WTC11 (cell line): ENCODE measurements around the gene BCAR3.

ENCODE experiments used
- CTCF ChIP-seq: fragments of 200-600 bp; IDR thresholded peaks from 2 replicates; pipeline ENCODE4 v1.8.0; 2022; ENCODE audit warnings: antibody characterized with exemption
- E2F4 ChIP-seq: sonication (generic); formaldehyde crosslinking; IDR thresholded peaks from 2 replicates; pipeline ENCODE4 v1.8.1; 2022; ENCODE audit warnings: low read depth, mild to moderate bottlenecking, moderate library complexity, missing genetic modification reagents, borderline replicate concordance
- ETV6 ChIP-seq: sonication (generic); formaldehyde crosslinking; IDR thresholded peaks from 2 replicates; pipeline ENCODE4 v1.8.1; 2022; ENCODE audit warnings: mild to moderate bottlenecking, missing genetic modification reagents
- GRHL2 ChIP-seq: fragments of 250-450 bp; sonication (Bioruptor Pico); IDR thresholded peaks from 2 replicates; pipeline ENCODE4 v1.8.0; 2022; ENCODE audit warnings: mild to moderate bottlenecking, moderate library complexity; ENCODE audit not compliant: insufficient replicate concordance, severe bottlenecking
- SP1 ChIP-seq: sonication (generic); formaldehyde crosslinking; conservative IDR thresholded peaks from 2 replicates; pipeline ENCODE4 v1.8.1; 2022; ENCODE audit warnings: missing genetic modification reagents
- ZNF219 ChIP-seq: sonication (generic); formaldehyde crosslinking; IDR thresholded peaks from 2 replicates; pipeline ENCODE4 v1.8.0; 2023; ENCODE audit warnings: missing genetic modification reagents, mild to moderate bottlenecking, borderline replicate concordance
- ZNF232 ChIP-seq: sonication (generic); formaldehyde crosslinking; IDR thresholded peaks from 2 replicates; pipeline ENCODE4 v1.8.0; 2022; ENCODE audit warnings: mild to moderate bottlenecking, missing genetic modification reagents

- TF ChIP-seq E2F4 (CRISPR knock-in tag) (no peak), GRHL2 (CRISPR knock-in tag) (no peak), SP1 (no peak), ETV6 (no peak), ZNF219 (no peak), CTCF (no peak), ZNF232 (no peak)
Observed at GRCh38 chr1:93623875-93624274, 57.8 kb downstream of the BCAR3 start.
